Tibial nerve (tissue), 4 donors: ENCODE measurements around the gene S100A9. TPM values are rescaled to one million over a fixed set of nuclear protein-coding genes. Genes with fewer than 3 reads are reported as not detected.

Source experiments
- DNase-seq, 2 donors: peaks; one replicate each; pipeline ENCODE4 v3.0.0-alpha.2; 2019; ENCODE audit warnings: low spot score in 2 of 2
- H3K27ac ChIP-seq, 4 donors: fragments of 200-600 bp; sonication (generic) in 3 of 4; one replicate each; pipeline ENCODE4 v1.5.1; 2017 to 2019; ENCODE audit warnings: mild to moderate bottlenecking in 1 of 4
- H3K27me3 ChIP-seq, 2 donors: fragments of 200-600 bp; sonication (generic) in 1 of 2; one replicate each; pipeline versions ENCODE4 v1.5.1 to v1.6.0; 2017 to 2019
- H3K36me3 ChIP-seq, 3 donors: fragments of 200-600 bp; sonication (generic); one replicate each; pipeline ENCODE4 v1.5.1; 2018 to 2019
- H3K4me1 ChIP-seq, 4 donors: fragments of 200-600 bp; sonication (generic) in 3 of 4; one replicate each; pipeline ENCODE4 v1.5.1; 2017 to 2019
- H3K4me3 ChIP-seq, 4 donors: fragments of 200-600 bp; sonication (generic) in 3 of 4; one replicate each; pipeline ENCODE4 v1.5.1; 2017 to 2019; ENCODE audit warnings: mild to moderate bottlenecking in 1 of 4, moderate library complexity in 1 of 4
- H3K9me3 ChIP-seq, 4 donors: fragments of 200-600 bp; sonication (generic) in 3 of 4; one replicate each; pipeline ENCODE4 v1.5.1; 2017 to 2019
- CTCF ChIP-seq, 5 experiments: fragments of 200-600 bp in 3 of 5; fragments of 450-650 bp in 2 of 5; sonication (generic) in 3 of 5; IDR thresholded peaks; one replicate each; pipeline ENCODE4 v1.5.1; 2016 to 2019; ENCODE audit warnings: antibody characterized with exemption in 5 of 5, mild to moderate bottlenecking in 3 of 5, moderate library complexity in 2 of 5
- EP300 ChIP-seq, 2 donors: sonication (generic); formaldehyde crosslinking; IDR thresholded peaks; one replicate each; pipeline ENCODE4 v1.6.1; 2017; ENCODE audit warnings: antibody characterized with exemption in 2 of 2, mild to moderate bottlenecking in 1 of 2
- POLR2A ChIP-seq, 2 donors: fragments of 450-650 bp; IDR thresholded peaks; one replicate each; pipeline ENCODE4 v1.6.1; 2017; ENCODE audit warnings: antibody characterized with exemption in 2 of 2, mild to moderate bottlenecking in 2 of 2, moderate library complexity in 2 of 2
- WGBS, 2 donors: methylation state at CpG; one replicate each; pipeline ENCODE4 v1.1.5; 2018; 5-methylcytosine and 5-hydroxymethylcytosine counted together
- total RNA-seq, 4 donors: library from RNA; depleted of rRNA; stranded (reverse); fragments of >200 nt; gene quantifications; one replicate each; pipeline ENCODE4 v1.1.0, GENCODE V29; 2016

S100A9 gene
- total RNA-seq, 4 donors from 2014 or later = 58.8 to 793 (median 88.3) TPM

DNA sequence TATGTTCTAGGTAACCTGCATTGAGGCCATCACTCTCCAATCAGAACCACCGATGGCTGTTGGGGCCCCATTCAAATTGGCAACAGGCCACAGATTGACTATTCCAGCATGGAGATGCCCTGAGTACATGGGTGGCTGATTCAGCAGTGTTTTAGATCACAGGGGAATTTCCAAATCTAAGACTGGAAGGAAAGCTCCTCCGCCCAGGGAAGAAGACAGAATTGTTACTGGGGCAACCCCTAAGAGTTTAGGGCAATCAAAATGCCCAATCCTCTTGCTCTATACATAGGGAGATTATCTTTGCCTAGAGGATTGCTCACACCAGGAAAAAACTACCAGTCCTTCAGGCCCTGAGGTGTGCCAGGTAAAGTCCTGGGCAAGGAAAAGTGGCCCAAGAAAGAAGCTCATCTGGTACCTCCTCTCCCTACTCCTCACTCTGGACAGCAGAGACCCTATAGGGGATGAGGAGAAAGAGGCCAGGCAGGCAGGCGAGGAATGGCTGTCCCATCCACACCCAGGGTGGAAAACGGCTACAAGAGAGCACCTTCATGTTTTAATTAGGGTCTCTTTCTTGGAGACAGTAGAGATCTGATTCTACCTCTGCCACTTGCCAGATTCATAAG is 27.4 kb downstream of the S100A9 start:
- no peaks in the 10 kb centered on the region for H3K36me3 ChIP-seq
- no peak overlapping the region for H3K4me3 ChIP-seq
- no peak for TF ChIP-seq CTCF (IDR thresholded peaks at IDR 0.05)
- TF ChIP-seq POLR2A (IDR thresholded peaks at IDR 0.05) = no peak
- no peak for TF ChIP-seq EP300 (IDR thresholded peaks at IDR 0.05)
- peaks cover 0 to 26% (median 3%) of the 10 kb centered on the region in 4 donors for H3K9me3 ChIP-seq
- no peaks in the 10 kb centered on the region for H3K4me1 ChIP-seq
- no peaks in the 10 kb centered on the region for H3K27me3 ChIP-seq
- no peak for DNase-seq
- 82 to 83% methylated on average over 4 of the region's 4 CpGs for WGBS, 2 donors
- no peak overlapping the region for H3K27ac ChIP-seq

DNA sequence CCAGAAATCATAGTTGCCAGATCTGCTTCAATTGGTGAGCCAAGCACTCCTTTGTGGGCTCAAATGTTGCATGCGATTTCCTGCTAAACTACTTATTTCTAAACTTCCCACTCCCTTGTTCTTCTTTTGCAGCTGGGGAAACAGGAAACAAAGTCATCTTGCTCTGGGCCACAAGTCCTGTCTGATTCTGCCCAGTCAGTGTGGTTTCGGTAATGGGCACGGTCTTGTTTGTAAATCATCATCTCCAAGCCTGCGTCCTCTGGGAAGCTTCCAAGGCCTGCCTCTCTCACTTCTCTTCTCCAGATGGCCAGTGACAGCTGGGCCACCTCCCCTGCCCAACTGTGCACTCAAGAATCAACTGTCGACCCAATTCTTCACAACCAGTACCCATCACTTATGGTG is 28.8 kb downstream of the S100A9 start:
- no peak overlapping the region for H3K4me3 ChIP-seq
- H3K27ac ChIP-seq = no peak overlapping the region
- H3K4me1 ChIP-seq = no peaks in the 10 kb centered on the region
- H3K27me3 ChIP-seq = no peaks in the 10 kb centered on the region
- H3K36me3 ChIP-seq = no peaks in the 10 kb centered on the region
- DNase-seq = peak in 1 of 2 donors; percentile 53
- peaks cover 0 to 16% (median under 1%) of the 10 kb centered on the region in 4 donors for H3K9me3 ChIP-seq
- TF ChIP-seq CTCF (IDR thresholded peaks at IDR 0.05) (no peak), EP300 (IDR thresholded peaks at IDR 0.05) (peak in 1 of 2 donors; percentile 75), POLR2A (IDR thresholded peaks at IDR 0.05) (no peak)
- 76 to 84% methylated on average over 5 of the region's 5 CpGs for WGBS, 2 donors

GRCh38 chr1:153387001-153387400 is 29.3 kb downstream of the S100A9 start:
- no peak overlapping the region for H3K4me3 ChIP-seq
- no peaks in the 10 kb centered on the region for H3K4me1 ChIP-seq
- TF ChIP-seq EP300 (IDR thresholded peaks at IDR 0.05) = no peak
- TF ChIP-seq POLR2A (IDR thresholded peaks at IDR 0.05) = no peak
- TF ChIP-seq CTCF (IDR thresholded peaks at IDR 0.05) = no peak
- peaks cover 0 to 11% (median 0%) of the 10 kb centered on the region in 4 donors for H3K9me3 ChIP-seq
- DNase-seq = no peak
- no peaks in the 10 kb centered on the region for H3K27me3 ChIP-seq
- H3K36me3 ChIP-seq = no peaks in the 10 kb centered on the region
- 86 to 91% methylated on average over 4 of the region's 4 CpGs for WGBS, 2 donors
- no peak overlapping the region for H3K27ac ChIP-seq

- no peaks in the 10 kb centered on the region for H3K4me1 ChIP-seq
- H3K4me3 ChIP-seq = no peak overlapping the region
- H3K9me3 ChIP-seq = peaks cover 0 to 3% (median 0%) of the 10 kb centered on the region in 4 donors
- DNase-seq = no peak
- TF ChIP-seq EP300 (IDR thresholded peaks at IDR 0.05) (no peak), POLR2A (IDR thresholded peaks at IDR 0.05) (no peak), CTCF (IDR thresholded peaks at IDR 0.05) (no peak)
- no peaks in the 10 kb centered on the region for H3K36me3 ChIP-seq
- H3K27me3 ChIP-seq = no peaks in the 10 kb centered on the region
- H3K27ac ChIP-seq = no peak overlapping the region
- WGBS, 2 donors = 70 to 80% methylated on average over 4 of the region's 4 CpGs
Observed at GRCh38 chr1:153387785-153388184, 30.1 kb downstream of the S100A9 start.

DNA sequence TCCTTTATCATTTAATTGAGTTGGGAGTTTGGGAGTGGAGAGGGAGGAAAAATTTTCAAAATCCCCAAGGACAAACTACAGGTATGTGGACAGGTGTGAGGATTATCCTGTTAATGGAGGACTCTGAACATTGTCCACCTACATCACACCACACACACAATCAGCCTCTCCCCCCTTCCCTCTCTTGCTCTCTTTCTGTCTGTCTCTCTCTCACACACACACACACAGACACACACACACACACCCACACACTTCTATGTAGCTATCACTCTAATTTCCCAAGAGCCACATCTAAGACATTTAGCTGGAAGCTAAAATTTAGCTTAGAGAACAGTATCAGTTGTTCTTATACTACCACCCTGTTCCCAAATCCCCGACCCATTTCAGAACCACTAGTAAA is 31.7 kb downstream of the S100A9 start:
- Histone ChIP-seq H3K36me3 (no peaks in the 10 kb centered on the region), H3K27me3 (no peaks in the 10 kb centered on the region), H3K4me1 (no peaks in the 10 kb centered on the region), H3K27ac (no peak overlapping the region), H3K9me3 (no peaks in the 10 kb centered on the region), H3K4me3 (no peak overlapping the region)
- TF ChIP-seq POLR2A (IDR thresholded peaks at IDR 0.05) (no peak), CTCF (IDR thresholded peaks at IDR 0.05) (no peak), EP300 (IDR thresholded peaks at IDR 0.05) (no peak)
- no peak for DNase-seq
- 76 to 97% methylated on average over 1 of the region's 1 CpG for WGBS, 2 donors
